ENCODE measurements around the gene TLL1.

The TLL1 gene

DNA sequence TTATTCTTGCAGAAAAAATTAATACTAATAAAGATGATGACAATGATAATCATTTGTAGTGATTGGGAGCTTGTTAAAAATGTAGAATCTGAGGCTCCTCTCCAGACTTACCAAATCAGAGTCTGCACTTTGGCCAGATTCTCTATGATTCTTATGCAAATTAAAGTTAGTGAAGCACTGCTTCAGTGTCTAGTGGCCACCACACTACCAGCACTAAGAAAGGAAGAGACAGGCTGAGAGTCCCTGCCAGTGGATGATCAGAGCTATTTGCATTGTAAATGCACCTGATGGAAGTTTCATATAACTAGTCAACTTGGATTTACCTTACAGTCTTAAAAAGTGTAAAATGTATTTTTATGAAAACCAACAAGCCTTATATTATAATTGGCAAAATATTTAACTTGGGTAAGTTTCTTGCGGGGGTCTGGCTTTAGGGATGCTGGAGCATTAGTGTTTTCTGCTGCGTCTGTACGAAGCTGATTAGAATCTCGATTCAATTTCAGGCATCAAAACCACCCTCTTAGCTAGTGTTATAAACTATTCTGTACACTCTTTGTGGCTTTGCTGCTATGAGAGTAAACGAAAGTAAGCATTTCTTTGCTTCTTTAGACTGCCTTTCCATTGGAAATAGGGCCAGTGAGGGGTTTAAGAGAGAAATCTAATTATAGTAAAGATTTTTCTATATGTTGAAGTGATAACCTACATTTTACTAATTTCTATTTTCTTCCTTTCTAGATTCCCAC lies 114.1 kb downstream of the TLL1 start:
- no peak for DNase-seq (ENCODE audit: insufficient read length)
- FAIRE-seq, result no peak
- TF ChIP-seq POLR2AphosphoS5 (IDR thresholded peaks at IDR 0.05; ENCODE audit: low read depth, low read length) (no peak), POLR2A (IDR thresholded peaks at IDR 0.05; ENCODE audit: low read depth, low read length) (no peak), TAF1 (IDR thresholded peaks at IDR 0.05; ENCODE audit: borderline replicate concordance, low read depth, low read length) (no peak)

DNA sequence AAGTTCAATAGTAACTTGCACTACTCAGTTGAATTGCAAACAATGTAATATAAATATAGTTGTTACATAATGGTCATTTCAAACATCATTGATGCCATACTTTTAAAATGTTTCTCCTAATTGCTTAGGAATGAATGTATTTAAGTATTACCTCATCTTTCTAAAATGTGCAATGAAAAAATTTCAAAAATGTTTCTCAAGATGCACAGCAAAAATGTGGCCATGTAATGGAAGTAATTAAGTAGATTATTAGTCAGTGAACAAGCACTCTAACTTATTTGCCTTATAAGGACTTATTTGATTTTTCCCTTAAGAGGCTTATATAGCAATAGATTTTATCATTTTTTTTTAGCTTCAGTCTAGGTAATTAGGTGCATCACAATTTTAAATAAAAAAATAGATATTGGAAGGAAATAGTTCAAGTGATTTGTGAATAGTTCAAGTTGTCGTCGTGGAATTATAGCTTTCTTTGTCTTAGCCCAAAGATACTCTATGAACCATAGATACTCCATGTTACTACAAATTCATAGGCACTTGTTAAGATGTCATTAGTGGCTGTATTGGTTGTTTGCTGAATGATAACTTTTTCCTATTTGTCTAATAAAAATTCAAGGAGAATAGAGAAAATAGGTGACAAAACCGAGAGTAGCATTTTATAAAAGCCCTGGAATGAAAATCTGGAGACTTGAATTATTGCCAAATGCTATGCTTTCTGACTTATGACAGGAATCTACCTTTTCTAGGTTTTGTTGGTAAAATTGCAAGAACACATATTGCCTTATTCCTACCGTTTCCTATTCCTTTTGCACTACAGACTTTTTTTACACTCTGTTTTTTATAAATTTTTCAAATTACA lies 118.5 kb downstream of the TLL1 start:
- no peak for FAIRE-seq

GRCh38 chr4:165992283-165992682 lies 119.2 kb downstream of the TLL1 start:
- FAIRE-seq (no peak), DNase-seq (ENCODE audit: insufficient read length) (no peak)
- no peak for TF ChIP-seq POLR2AphosphoS5 (IDR thresholded peaks at IDR 0.05; ENCODE audit: low read depth, low read length)
- no peak for TF ChIP-seq POLR2A (IDR thresholded peaks at IDR 0.05; ENCODE audit: low read depth, low read length)
- TF ChIP-seq TAF1 (IDR thresholded peaks at IDR 0.05; ENCODE audit: borderline replicate concordance, low read depth, low read length), result no peak

More for the DNA sequence above, 118.5 kb downstream of the TLL1 start:
- no peak for DNase-seq (ENCODE audit: insufficient read length)
- TF ChIP-seq TAF1 (IDR thresholded peaks at IDR 0.05; ENCODE audit: borderline replicate concordance, low read depth, low read length) (no peak), POLR2A (IDR thresholded peaks at IDR 0.05; ENCODE audit: low read depth, low read length) (no peak)

DNA sequence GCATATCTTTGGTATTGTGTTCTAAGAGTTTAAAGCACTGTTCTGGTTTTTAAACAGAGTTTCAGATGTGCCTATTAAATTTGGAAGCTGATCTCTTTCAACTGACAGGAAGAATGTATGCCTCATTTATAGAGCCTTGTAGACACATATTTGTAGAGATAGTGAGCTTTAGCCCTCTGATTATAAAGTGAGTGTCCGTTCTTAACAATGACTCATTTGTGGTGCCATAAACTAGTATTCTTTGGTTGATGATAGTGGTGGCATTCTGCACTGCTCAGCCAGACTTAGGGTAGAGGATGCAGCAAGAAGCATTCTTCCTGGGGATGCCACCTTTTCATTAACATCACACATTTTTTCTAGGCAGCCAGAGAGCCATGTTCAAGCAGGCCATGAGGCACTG lies 121.7 kb downstream of the TLL1 start:
- FAIRE-seq (no peak), DNase-seq (ENCODE audit: insufficient read length) (no peak)
- TF ChIP-seq POLR2AphosphoS5 (IDR thresholded peaks at IDR 0.05; ENCODE audit: low read depth, low read length), result no peak
- TF ChIP-seq POLR2A (IDR thresholded peaks at IDR 0.05; ENCODE audit: low read depth, low read length), result no peak
- TF ChIP-seq TAF1 (IDR thresholded peaks at IDR 0.05; ENCODE audit: borderline replicate concordance, low read depth, low read length), result no peak

- DNase-seq (ENCODE audit: insufficient read length) (no peak), FAIRE-seq (no peak)
- TF ChIP-seq TAF1 (IDR thresholded peaks at IDR 0.05; ENCODE audit: borderline replicate concordance, low read depth, low read length) (no peak), POLR2AphosphoS5 (IDR thresholded peaks at IDR 0.05; ENCODE audit: low read depth, low read length) (no peak), POLR2A (IDR thresholded peaks at IDR 0.05; ENCODE audit: low read depth, low read length) (no peak)
Measured at GRCh38 chr4:166003811-166004210, 130.8 kb downstream of the TLL1 start.

DNA sequence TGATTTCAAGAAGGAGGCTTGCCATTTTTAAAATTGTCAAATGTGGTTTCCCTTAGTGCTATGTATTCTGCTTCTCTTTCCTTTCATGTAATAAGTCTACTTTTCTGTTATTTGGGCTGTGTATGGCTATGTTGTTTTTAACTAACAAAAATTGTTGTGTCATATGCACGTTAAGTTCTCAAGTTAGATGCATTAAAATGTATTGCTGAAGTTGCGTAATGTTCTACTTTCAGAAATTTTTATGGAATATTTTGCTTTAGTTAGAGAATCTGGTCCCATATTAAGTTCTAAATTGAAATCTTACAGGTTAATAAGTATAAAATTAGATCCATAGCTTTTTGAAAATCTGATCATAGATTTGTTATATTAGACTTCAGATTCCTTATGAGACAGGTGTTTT lies 133.2 kb downstream of the TLL1 start:
- DNase-seq (ENCODE audit: insufficient read length) (no peak), FAIRE-seq (no peak)
- TF ChIP-seq POLR2AphosphoS5 (IDR thresholded peaks at IDR 0.05; ENCODE audit: low read depth, low read length) (no peak), TAF1 (IDR thresholded peaks at IDR 0.05; ENCODE audit: borderline replicate concordance, low read depth, low read length) (no peak), POLR2A (IDR thresholded peaks at IDR 0.05; ENCODE audit: low read depth, low read length) (no peak)

DNA sequence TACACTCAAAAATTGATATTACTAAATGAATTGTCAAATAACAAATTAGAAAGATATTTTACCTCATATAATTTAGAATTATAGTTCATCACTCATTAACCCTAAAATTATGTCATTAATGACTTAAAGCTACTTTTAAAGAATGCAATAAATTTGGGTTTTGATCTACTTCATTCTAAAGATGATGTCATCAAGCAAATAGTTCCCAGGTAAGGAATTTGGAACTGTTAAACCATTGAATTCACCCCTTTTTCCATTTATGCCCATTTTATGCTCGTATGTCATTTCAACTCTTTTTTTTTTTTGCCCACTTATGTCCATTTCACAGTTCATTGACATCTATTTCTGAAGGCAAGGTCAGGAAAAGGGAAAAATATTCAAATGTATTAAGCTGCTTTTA lies 135.5 kb downstream of the TLL1 start:
- TF ChIP-seq POLR2AphosphoS5 (IDR thresholded peaks at IDR 0.05; ENCODE audit: low read depth, low read length) (no peak), TAF1 (IDR thresholded peaks at IDR 0.05; ENCODE audit: borderline replicate concordance, low read depth, low read length) (no peak), POLR2A (IDR thresholded peaks at IDR 0.05; ENCODE audit: low read depth, low read length) (no peak)
- no peak for DNase-seq (ENCODE audit: insufficient read length)
- FAIRE-seq, result no peak

GRCh38 chr4:166012129-166013030 lies 139.3 kb downstream of the TLL1 start:
- DNase-seq (ENCODE audit: insufficient read length) (no peak), FAIRE-seq (no peak)
- TF ChIP-seq POLR2A (IDR thresholded peaks at IDR 0.05; ENCODE audit: low read depth, low read length) (no peak), POLR2AphosphoS5 (IDR thresholded peaks at IDR 0.05; ENCODE audit: low read depth, low read length) (no peak), TAF1 (IDR thresholded peaks at IDR 0.05; ENCODE audit: borderline replicate concordance, low read depth, low read length) (no peak)

- FAIRE-seq, result no peak
- TF ChIP-seq TAF1 (IDR thresholded peaks at IDR 0.05; ENCODE audit: borderline replicate concordance, low read depth, low read length) (no peak), POLR2A (IDR thresholded peaks at IDR 0.05; ENCODE audit: low read depth, low read length) (no peak), POLR2AphosphoS5 (IDR thresholded peaks at IDR 0.05; ENCODE audit: low read depth, low read length) (no peak)
- no peak for DNase-seq (ENCODE audit: insufficient read length)
Measured at GRCh38 chr4:166014411-166014810, 141.4 kb downstream of the TLL1 start.

- FAIRE-seq (no peak), DNase-seq (ENCODE audit: insufficient read length) (no peak)
- no peak for TF ChIP-seq POLR2A (IDR thresholded peaks at IDR 0.05; ENCODE audit: low read depth, low read length)
- TF ChIP-seq TAF1 (IDR thresholded peaks at IDR 0.05; ENCODE audit: borderline replicate concordance, low read depth, low read length), result no peak
- TF ChIP-seq POLR2AphosphoS5 (IDR thresholded peaks at IDR 0.05; ENCODE audit: low read depth, low read length), result no peak
Measured at GRCh38 chr4:166017804-166018203, 144.8 kb downstream of the TLL1 start.
